Frontal cortex (tissue), 4 donors: ENCODE results near the gene RABL6. TPM values are rescaled to one million over a fixed set of nuclear protein-coding genes. Genes with fewer than 3 reads are reported as not detected.

Source experiments
- DNase-seq, 2 donors: peaks; one replicate each; pipeline ENCODE4 v3.0.0; 2012; ENCODE audit warnings: low spot score in 2 of 2
- FAIRE-seq: peaks from 2 replicates; lab custom pipeline; 2012; peaks lifted over from hg19 to GRCh38; lab: Jason Lieb, UNC
- total RNA-seq: library from RNA; depleted of rRNA; stranded (reverse); fragments of >200 nt; gene quantifications from one replicate; pipeline ENCODE4 v1.2.3, GENCODE V29; 2014
- donor health status: control.
- donor health status: control.
- donor health status: control.

Gene RABL6
- total RNA-seq, 1 donor from 2014 or later, result 35.1 TPM

- FAIRE-seq (no peak), DNase-seq (peak in 1 of 2 donors; percentile 62)
Measured at GRCh38 chr9:136808075-136808805, 492 bp downstream of the RABL6 start.

- FAIRE-seq, result no peak
Measured at GRCh38 chr9:136808806-136809158, 1.0 kb downstream of the RABL6 start.

GRCh38 chr9:136814725-136815421, 7.1 kb downstream of the RABL6 start:
- no peak for FAIRE-seq
- DNase-seq, result no peak

More at GRCh38 chr9:136808806-136809158, 1.0 kb downstream of the RABL6 start:
- DNase-seq, result no peak

GRCh38 chr9:136815422-136815782, 7.7 kb downstream of the RABL6 start:
- FAIRE-seq, result no peak
- DNase-seq, result no peak

- DNase-seq, result peak; percentile 59 to 65
- no peak for FAIRE-seq
Measured at GRCh38 chr9:136820971-136821825, 13.4 kb downstream of the RABL6 start.

GRCh38 chr9:136821826-136822544, 14.2 kb downstream of the RABL6 start:
- DNase-seq, result no peak
- FAIRE-seq, result no peak

GRCh38 chr9:136823136-136824046, 15.6 kb downstream of the RABL6 start:
- FAIRE-seq (no peak), DNase-seq (no peak)

GRCh38 chr9:136824496-136825225, 16.9 kb downstream of the RABL6 start:
- FAIRE-seq (no peak), DNase-seq (no peak)

GRCh38 chr9:136825295-136826187, 17.8 kb downstream of the RABL6 start:
- DNase-seq (no peak), FAIRE-seq (no peak)

GRCh38 chr9:136826188-136826541, 18.4 kb downstream of the RABL6 start:
- DNase-seq (no peak), FAIRE-seq (no peak)

- DNase-seq, result no peak
- no peak for FAIRE-seq
Measured at GRCh38 chr9:136826703-136827582, 19.2 kb downstream of the RABL6 start.

- no peak for FAIRE-seq
Measured at GRCh38 chr9:136827794-136828473, 20.2 kb downstream of the RABL6 start.

GRCh38 chr9:136828474-136829140, 20.9 kb downstream of the RABL6 start:
- DNase-seq (no peak), FAIRE-seq (no peak)

More at GRCh38 chr9:136827794-136828473, 20.2 kb downstream of the RABL6 start:
- DNase-seq, result no peak

- FAIRE-seq (no peak), DNase-seq (no peak)
Measured at GRCh38 chr9:136829412-136829811, 21.7 kb downstream of the RABL6 start.
